ENCODE data around the gene AGBL1. TPM values are rescaled to one million over a fixed set of nuclear protein-coding genes. Genes with fewer than 3 reads are reported as not detected.

Gene AGBL1
- polyA plus RNA-seq, 1 donor (not counting 4 experiments of a cell fraction or from before 2014, with no cell fraction given): not detected

DNA sequence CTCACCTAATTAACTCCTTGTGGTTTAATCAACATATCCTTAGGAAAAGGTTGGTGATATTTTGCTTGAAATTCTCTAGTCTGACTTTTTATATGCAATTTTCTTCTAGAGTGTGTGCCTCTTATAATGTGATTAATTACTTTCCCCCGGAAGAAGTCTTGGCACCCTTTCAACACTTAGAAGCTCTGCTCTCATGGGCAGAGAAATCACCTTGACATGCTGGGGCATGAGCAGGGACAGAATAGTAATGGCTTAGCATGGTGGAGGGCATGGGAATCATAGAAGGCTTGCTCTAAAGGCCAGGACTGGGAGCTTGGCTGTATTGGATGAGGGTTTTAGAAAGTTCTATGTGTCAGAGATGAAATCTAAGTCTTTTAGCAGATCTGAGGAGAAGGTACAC lies 293.5 kb downstream of the AGBL1 start:
- Histone ChIP-seq H3K4me1 (ENCODE audit: control insufficient read depth, extremely low read depth, insufficient read depth, low read length) (peaks cover 12% of the 10 kb centered on the region), H3K9me1 (ENCODE audit: control insufficient read depth, extremely low read depth, insufficient read depth, low read length) (no peaks in the 10 kb centered on the region), H2AFZ (ENCODE audit: control insufficient read depth, low read length) (peak overlapping the region; percentile 4), H3K79me2 (ENCODE audit: control insufficient read depth, insufficient read depth, low read length) (no peaks in the 10 kb centered on the region), H4K20me1 (ENCODE audit: control insufficient read depth, extremely low read depth, insufficient read depth, low read length) (no peaks in the 10 kb centered on the region), H3K9ac (ENCODE audit: control insufficient read depth, extremely low read depth, insufficient read depth, low read length) (no peak overlapping the region), H3K27me3 (ENCODE audit: control insufficient read depth, extremely low read depth, insufficient read depth, low read length) (no peaks in the 10 kb centered on the region), H3K4me2 (ENCODE audit: control insufficient read depth, extremely low read depth, insufficient read depth, low read depth, low read length) (peak overlapping the region; percentile 54), H3K4me3 (ENCODE audit: control insufficient read depth in 2 of 3, extremely low read depth in 1 of 3, insufficient read depth in 2 of 3, low read depth in 1 of 3, low read length in 3 of 3) (no peak overlapping the region), H3K27ac (ENCODE audit: control insufficient read depth, insufficient read depth, low read length) (no peak overlapping the region), H3K9me3 (ENCODE audit: control insufficient read depth, low read depth, low read length) (peaks cover 2% of the 10 kb centered on the region), H3K36me3 (ENCODE audit: control insufficient read depth in 2 of 2, extremely low read depth in 1 of 2, insufficient read depth in 2 of 2, low read length in 2 of 2) (no peaks in the 10 kb centered on the region)
- DNase-seq (ENCODE audit: low read depth, low spot score) (peak; percentile 42), FAIRE-seq (peak; percentile 66)
- no peak for TF ChIP-seq EZH2 (IDR thresholded peaks at IDR 0.05; ENCODE audit: low read length)
- TF ChIP-seq CTCF (optimal IDR thresholded peaks at IDR 0.05 in 1 of 3, IDR thresholded peaks at IDR 0.05 in 1 of 3, conservative IDR thresholded peaks at IDR 0.05 in 1 of 3; ENCODE audit: extremely low read depth in 1 of 3, insufficient read depth in 2 of 3, low read length in 3 of 3): no peak
- dilution Hi-C loops (cut with MboI; ENCODE audit: extremely low pct_ligation_motif_present, low sequenced_read_pairs): no loop called here

DNA sequence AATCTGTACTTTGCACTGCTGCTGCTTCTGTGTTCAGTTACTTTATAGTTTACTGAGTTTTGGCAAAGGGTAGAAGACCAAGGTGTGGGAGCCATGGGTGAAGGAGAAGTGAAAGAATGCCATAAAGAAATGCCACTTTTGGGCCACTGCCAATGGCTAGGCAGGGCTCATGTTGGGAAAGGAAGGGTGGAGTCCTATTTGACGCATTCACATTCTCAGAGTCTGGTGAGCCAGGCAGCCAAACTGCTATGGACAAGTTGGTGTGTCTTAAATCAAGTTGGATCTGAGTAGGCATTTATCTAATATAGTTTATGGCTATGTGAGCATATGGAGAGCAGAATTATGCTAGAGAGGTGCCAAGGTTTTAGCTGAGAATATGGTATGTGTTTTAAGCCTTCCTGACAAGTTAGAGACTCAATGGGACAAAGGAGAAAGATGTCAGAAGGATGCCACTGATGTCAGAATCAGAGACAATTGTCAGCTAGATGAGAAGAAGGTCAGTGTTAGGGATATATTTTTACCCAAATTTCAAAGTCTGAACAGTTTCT lies 296.1 kb downstream of the AGBL1 start:
- FAIRE-seq (peak; percentile 61), DNase-seq (ENCODE audit: low read depth, low spot score) (no peak)
- dilution Hi-C loops (cut with MboI; ENCODE audit: extremely low pct_ligation_motif_present, low sequenced_read_pairs): no loop called here
- H3K4me3 ChIP-seq (ENCODE audit: control insufficient read depth in 2 of 3, extremely low read depth in 1 of 3, insufficient read depth in 2 of 3, low read depth in 1 of 3, low read length in 3 of 3): no peak overlapping the region
- peaks cover 2% of the 10 kb centered on the region for H3K9me3 ChIP-seq (ENCODE audit: control insufficient read depth, low read depth, low read length)
- no peaks in the 10 kb centered on the region for H3K9me1 ChIP-seq (ENCODE audit: control insufficient read depth, extremely low read depth, insufficient read depth, low read length)
- H3K9ac ChIP-seq (ENCODE audit: control insufficient read depth, extremely low read depth, insufficient read depth, low read length): no peak overlapping the region
- H2AFZ ChIP-seq (ENCODE audit: control insufficient read depth, low read length): no peak overlapping the region
- no peak for TF ChIP-seq CTCF (optimal IDR thresholded peaks at IDR 0.05 in 1 of 3, IDR thresholded peaks at IDR 0.05 in 1 of 3, conservative IDR thresholded peaks at IDR 0.05 in 1 of 3; ENCODE audit: extremely low read depth in 1 of 3, insufficient read depth in 2 of 3, low read length in 3 of 3)
- no peak overlapping the region for H3K4me2 ChIP-seq (ENCODE audit: control insufficient read depth, extremely low read depth, insufficient read depth, low read depth, low read length)
- no peaks in the 10 kb centered on the region for H3K36me3 ChIP-seq (ENCODE audit: control insufficient read depth in 2 of 2, extremely low read depth in 1 of 2, insufficient read depth in 2 of 2, low read length in 2 of 2)
- no peaks in the 10 kb centered on the region for H3K79me2 ChIP-seq (ENCODE audit: control insufficient read depth, insufficient read depth, low read length)
- H3K27me3 ChIP-seq (ENCODE audit: control insufficient read depth, extremely low read depth, insufficient read depth, low read length): no peaks in the 10 kb centered on the region
- H3K4me1 ChIP-seq (ENCODE audit: control insufficient read depth, extremely low read depth, insufficient read depth, low read length): peaks cover 12% of the 10 kb centered on the region
- H3K27ac ChIP-seq (ENCODE audit: control insufficient read depth, insufficient read depth, low read length): no peak overlapping the region
- H4K20me1 ChIP-seq (ENCODE audit: control insufficient read depth, extremely low read depth, insufficient read depth, low read length): no peaks in the 10 kb centered on the region
